DOHH2 (cell line): ENCODE data around the gene LVRN.

Source experiments
- CTCF ChIP-seq: fragments of 200-600 bp; sonication (generic); IDR thresholded peaks from one replicate; pipeline ENCODE4 v1.5.1; 2014; ENCODE audit warnings: antibody characterized with exemption, mild to moderate bottlenecking, low read depth, low read length; ENCODE audit not compliant: poor library complexity, severe bottlenecking
- EZH2phosphoT487 ChIP-seq: fragments of 200-600 bp; sonication (generic); IDR thresholded peaks from 2 replicates; pipeline ENCODE4 v1.6.1; 2017; ENCODE audit warnings: borderline replicate concordance, mild to moderate bottlenecking, antibody characterized with exemption, low read length, moderate library complexity, mixed read lengths

- TF ChIP-seq CTCF (no peak), EZH2phosphoT487 (no peak)
Measured at GRCh38 chr5:115983519-115983918, 21.2 kb downstream of the LVRN start.
